ENCODE results near the gene OMG.

The OMG gene

DNA sequence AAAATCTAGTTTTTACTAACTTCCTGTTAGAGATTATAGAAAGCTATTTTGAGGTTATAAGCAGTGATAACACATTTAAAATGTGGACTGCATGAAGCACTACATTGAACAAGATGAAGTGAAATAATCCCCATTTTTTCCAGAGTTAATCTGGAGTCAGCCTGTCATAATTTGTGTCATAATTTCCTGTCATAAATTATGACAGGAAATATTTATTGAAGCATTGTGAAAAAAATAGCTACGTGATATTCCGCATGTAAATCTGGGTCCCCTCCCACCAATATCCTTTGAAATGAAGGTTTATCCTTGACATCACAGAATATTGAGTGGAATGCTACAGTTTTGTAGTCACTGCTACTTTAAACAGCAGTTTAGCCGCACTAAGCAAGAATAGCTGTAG is 40.1 kb downstream of the OMG start:
- DNase-seq = no peak

DNA sequence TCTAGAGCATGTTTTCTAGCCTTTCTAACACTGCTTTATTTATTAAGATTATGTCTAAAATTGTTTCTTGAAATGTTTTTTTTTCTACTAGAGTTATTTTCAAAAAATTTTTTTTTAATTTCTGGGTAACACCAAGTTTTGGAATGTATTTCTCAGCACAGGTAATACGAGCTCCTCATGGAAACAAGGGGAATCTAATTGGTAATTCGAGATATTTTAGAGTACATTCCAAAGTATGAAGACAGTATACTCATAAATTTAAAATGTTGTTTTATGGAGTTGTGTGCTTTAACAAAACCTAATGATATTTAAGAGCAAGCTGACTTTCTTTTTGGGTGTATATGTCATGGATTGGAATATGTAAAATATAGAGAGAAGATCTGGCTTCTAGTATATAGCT is 42.4 kb downstream of the OMG start:
- no peak for DNase-seq

GRCh38 chr17:31252741-31253140 is 44.3 kb downstream of the OMG start:
- DNase-seq = no peak

DNA sequence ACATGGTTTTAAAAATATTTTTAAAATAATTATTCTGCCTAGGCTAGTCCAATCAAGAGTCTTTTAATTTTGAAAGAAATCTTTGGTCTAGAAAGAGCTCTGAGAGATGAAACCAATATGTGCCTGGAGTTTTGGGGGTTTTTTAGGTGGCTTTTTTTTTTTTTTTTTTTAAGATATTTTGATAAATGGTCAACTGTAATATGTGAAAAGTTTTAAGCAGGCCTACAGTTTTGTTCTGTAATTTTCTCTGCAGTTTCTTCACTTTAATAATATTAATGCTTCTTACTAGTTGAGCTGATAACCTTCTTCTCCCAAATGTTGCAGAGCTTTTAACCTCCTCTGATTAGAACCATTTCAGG is 45.1 kb downstream of the OMG start:
- no peak for DNase-seq

- DNase-seq = no peak
Measured at GRCh38 chr17:31251105-31251969, 45.7 kb downstream of the OMG start.

GRCh38 chr17:31250229-31250628 is 46.8 kb downstream of the OMG start:
- no peak for DNase-seq

DNA sequence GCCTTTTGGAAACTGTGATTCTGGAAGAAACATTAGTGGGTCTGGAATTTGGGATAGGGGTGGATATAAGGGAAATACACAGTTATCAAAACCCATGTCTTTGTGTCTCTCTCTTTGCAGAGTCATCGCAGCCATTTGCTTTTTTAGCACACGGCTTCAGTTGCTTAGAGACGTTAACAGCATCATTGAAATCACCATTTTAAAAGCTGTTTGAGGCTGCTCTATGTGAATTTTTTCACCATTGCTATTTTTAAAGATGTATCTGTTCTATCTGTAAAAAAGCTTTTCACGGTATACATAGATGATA is 47.3 kb downstream of the OMG start:
- no peak for DNase-seq

GRCh38 chr17:31248986-31249834 is 47.8 kb downstream of the OMG start:
- no peak for DNase-seq
